GM18858 (cell line): ENCODE measurements around the gene AGMO.

Source experiments
- ATAC-seq: cut with Tn5 transposase; IDR thresholded peaks from one replicate; pipeline ENCODE4 v1.9.1; 2021; ENCODE audit not compliant: unreplicated experiment

The AGMO gene

GRCh38 chr7:15504351-15504750, 57.5 kb downstream of the AGMO start:
- ATAC-seq, result no peak

GRCh38 chr7:15503603-15504290, 58.1 kb downstream of the AGMO start:
- no peak for ATAC-seq

- no peak for ATAC-seq
These were observed 63.4 kb downstream of the AGMO start for GRCh38 chr7:15498465-15498864.

- ATAC-seq, result no peak
These were observed 66.6 kb downstream of the AGMO start for GRCh38 chr7:15495170-15495569.

GRCh38 chr7:15494711-15495110, 67.1 kb downstream of the AGMO start:
- ATAC-seq, result no peak

GRCh38 chr7:15491361-15491760, 70.5 kb downstream of the AGMO start:
- ATAC-seq, result no peak

- ATAC-seq, result no peak
These were observed 71.5 kb downstream of the AGMO start for GRCh38 chr7:15490291-15490690.

- ATAC-seq, result no peak
These were observed 72.0 kb downstream of the AGMO start for GRCh38 chr7:15489861-15490260.

GRCh38 chr7:15489383-15489782, 72.4 kb downstream of the AGMO start:
- no peak for ATAC-seq

- ATAC-seq, result no peak
These were observed 73.4 kb downstream of the AGMO start for GRCh38 chr7:15488401-15488800.

- no peak for ATAC-seq
These were observed 73.9 kb downstream of the AGMO start for GRCh38 chr7:15487896-15488295.

GRCh38 chr7:15485998-15486397, 75.8 kb downstream of the AGMO start:
- no peak for ATAC-seq

- ATAC-seq, result no peak
These were observed 76.4 kb downstream of the AGMO start for GRCh38 chr7:15485431-15485830.

GRCh38 chr7:15481132-15481531, 80.7 kb downstream of the AGMO start:
- ATAC-seq, result no peak

GRCh38 chr7:15478401-15478800, 83.4 kb downstream of the AGMO start:
- ATAC-seq, result no peak

GRCh38 chr7:15476531-15476918, 85.3 kb downstream of the AGMO start:
- ATAC-seq, result no peak

GRCh38 chr7:15475808-15476530, 85.8 kb downstream of the AGMO start:
- ATAC-seq, result no peak

GRCh38 chr7:15471669-15471950, 90.2 kb downstream of the AGMO start:
- ATAC-seq, result no peak

GRCh38 chr7:15470825-15471668, 90.8 kb downstream of the AGMO start:
- no peak for ATAC-seq

GRCh38 chr7:15464667-15465121, 97.1 kb downstream of the AGMO start:
- no peak for ATAC-seq

GRCh38 chr7:15463801-15464666, 97.8 kb downstream of the AGMO start:
- ATAC-seq, result no peak
